ENCODE results near the gene MATCAP1. TPM values are rescaled to one million over a fixed set of nuclear protein-coding genes. Genes with fewer than 3 reads are reported as not detected.

Gene MATCAP1
- polyA plus RNA-seq, 1 donor: 51.5 TPM

DNA sequence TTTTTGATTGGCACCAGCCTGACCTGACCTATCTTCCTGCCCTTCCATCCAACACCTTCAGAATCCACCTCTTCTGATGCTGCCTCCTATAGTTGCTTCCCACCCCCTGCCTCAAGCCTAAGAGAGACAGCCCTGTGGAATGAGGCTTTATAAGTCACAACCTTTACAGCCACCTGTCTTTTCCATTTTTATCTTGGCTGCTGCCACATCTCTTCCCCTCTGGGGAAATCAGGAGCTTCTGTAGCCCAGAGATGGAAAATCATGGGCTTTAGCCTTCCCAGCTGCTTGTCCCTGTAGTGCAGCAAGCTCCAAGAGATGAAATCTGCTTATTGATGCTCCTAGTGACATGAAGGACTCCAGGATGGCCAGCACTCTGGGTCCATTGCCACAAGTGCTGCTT, 55.3 kb downstream of the MATCAP1 start:
- no peak for DNase-seq

Other genes starting within 250 kb of the MATCAP1 start
- gene CIAO2B, start 249.6 kb downstream of the MATCAP1 start, polyA plus RNA-seq (ENCODE audit: insufficient read length): 78.3 TPM
- gene CES2, start 248.4 kb downstream of the MATCAP1 start, polyA plus RNA-seq (ENCODE audit: insufficient read length): 41.1 TPM
- 4.1 TPM for gene CES3, start 222.7 kb downstream of the MATCAP1 start, polyA plus RNA-seq (ENCODE audit: insufficient read length)
- 12.4 TPM for gene CES4A, start 195.4 kb downstream of the MATCAP1 start, polyA plus RNA-seq (ENCODE audit: insufficient read length)
- gene CBFB, start 154.8 kb downstream of the MATCAP1 start, polyA plus RNA-seq (ENCODE audit: insufficient read length): 83.8 TPM
- gene PHAF1, start 74.0 kb downstream of the MATCAP1 start, polyA plus RNA-seq (ENCODE audit: insufficient read length): 29.3 TPM
- 6.8 TPM for gene B3GNT9, start 33.0 kb downstream of the MATCAP1 start, polyA plus RNA-seq (ENCODE audit: insufficient read length)
- gene TRADD, start 24.1 kb downstream of the MATCAP1 start, polyA plus RNA-seq (ENCODE audit: insufficient read length): 3.2 TPM
- gene FBXL8, start 24.0 kb downstream of the MATCAP1 start, polyA plus RNA-seq (ENCODE audit: insufficient read length): 2.0 TPM
- 1.5 TPM for gene HSF4, start 19.2 kb downstream of the MATCAP1 start, polyA plus RNA-seq (ENCODE audit: insufficient read length)
- 6.4 TPM for gene NOL3, start 13.4 kb downstream of the MATCAP1 start, polyA plus RNA-seq (ENCODE audit: insufficient read length)
- 4.6 TPM for gene EXOC3L1, start 6.2 kb upstream of the MATCAP1 start, polyA plus RNA-seq (ENCODE audit: insufficient read length)
- 55.6 TPM for gene E2F4, start 8.2 kb upstream of the MATCAP1 start, polyA plus RNA-seq (ENCODE audit: insufficient read length)
- gene ELMO3, start 15.2 kb upstream of the MATCAP1 start, polyA plus RNA-seq (ENCODE audit: insufficient read length): 4.7 TPM
- gene TMEM208, start 43.2 kb upstream of the MATCAP1 start, polyA plus RNA-seq (ENCODE audit: insufficient read length): 35.2 TPM
- 44.5 TPM for gene FHOD1, start 63.5 kb upstream of the MATCAP1 start, polyA plus RNA-seq (ENCODE audit: insufficient read length)
- gene SLC9A5, start 65.0 kb upstream of the MATCAP1 start, polyA plus RNA-seq (ENCODE audit: insufficient read length): 4.9 TPM
- gene PLEKHG4, start 95.6 kb upstream of the MATCAP1 start, polyA plus RNA-seq (ENCODE audit: insufficient read length): 14.2 TPM
- 1.6 TPM for gene KCTD19, start 142.8 kb upstream of the MATCAP1 start, polyA plus RNA-seq (ENCODE audit: insufficient read length)
- gene LRRC36, start 142.9 kb upstream of the MATCAP1 start, polyA plus RNA-seq (ENCODE audit: insufficient read length): 8.7 TPM
- gene TPPP3, start 209.5 kb upstream of the MATCAP1 start, polyA plus RNA-seq (ENCODE audit: insufficient read length): 42.7 TPM
- 11.5 TPM for gene ZDHHC1, start 232.5 kb upstream of the MATCAP1 start, polyA plus RNA-seq (ENCODE audit: insufficient read length)
- 40.8 TPM for gene HSD11B2, start 247.2 kb upstream of the MATCAP1 start, polyA plus RNA-seq (ENCODE audit: insufficient read length)